Caco-2 (cell line): ENCODE results near the gene LIPT1. TPM values are rescaled to one million over a fixed set of nuclear protein-coding genes. Genes with fewer than 3 reads are reported as not detected.
A peak's percentile ranks its signal among the peaks of the same experiment; 100 is the strongest.

Experiments used
- BruUV-seq: library from RNA; stranded (reverse); fragments of 400-500 nt; replicated peaks from 2 replicates; lab custom pipeline; 2021; lab: Mats Ljungman, UMichigan
- CTCF ChIA-PET: fragments of 300-600 bp; sonication (Branson Sonifier 250); formaldehyde crosslinking; loops from one replicate; lab custom pipeline; 2022; ENCODE audit warnings: antibody characterized with exemption; lab: Charles Lee
- POLR2A ChIA-PET: fragments of 300-600 bp; sonication (Branson Sonifier 250); formaldehyde crosslinking; loops from one replicate; lab custom pipeline; 2022; ENCODE audit warnings: antibody characterized with exemption; lab: Charles Lee
- DNase-seq, 2 experiments: peaks; one replicate each; pipeline versions ENCODE4 v3.0.0 to v3.0.0-alpha.2; 2020 to 2022
- H3K27me3 ChIP-seq: replicated peaks from 2 replicates; pipeline ENCODE4 v1.6.0; 2011; ENCODE audit warnings: low read length; ENCODE audit not compliant: control insufficient read depth, insufficient read depth
- H3K36me3 ChIP-seq: 2 replicates; pipeline ENCODE4 v1.5.1; 2011; ENCODE audit warnings: low read length; ENCODE audit not compliant: control insufficient read depth, insufficient read depth
- H3K4me1 ChIP-seq: fragments of 250-450 bp; sonication (Bioruptor Pico); 2 replicates; pipeline ENCODE4 v1.5.1; 2020; ENCODE audit warnings: mild to moderate bottlenecking
- H3K4me3 ChIP-seq: 2 replicates; pipeline ENCODE4 v1.5.1; 2011; ENCODE audit warnings: low read depth, mild to moderate bottlenecking, control low read depth, low read length
- H3K9me3 ChIP-seq: fragments of 250-450 bp; sonication (Bioruptor Pico); 2 replicates; pipeline ENCODE4 v1.5.1; 2020; ENCODE audit warnings: mild to moderate bottlenecking, moderate library complexity
- H3K27ac Mint-ChIP-seq: one replicate; pipeline ENCODE4 v1.8.0; 2022; ENCODE audit warnings: mixed read lengths; ENCODE audit not compliant: unreplicated experiment
- H3K27me3 Mint-ChIP-seq: one replicate; pipeline ENCODE4 v1.8.0; 2022; ENCODE audit warnings: mixed read lengths; ENCODE audit not compliant: insufficient read depth, unreplicated experiment
- H3K36me3 Mint-ChIP-seq: one replicate; pipeline ENCODE4 v1.8.0; 2022; ENCODE audit warnings: mild to moderate bottlenecking, mixed read lengths; ENCODE audit not compliant: insufficient read depth, unreplicated experiment
- H3K4me1 Mint-ChIP-seq: one replicate; pipeline ENCODE4 v1.8.0; 2022; ENCODE audit warnings: low read depth, mixed read lengths; ENCODE audit not compliant: unreplicated experiment
- H3K4me3 Mint-ChIP-seq: one replicate; pipeline ENCODE4 v1.8.0; 2022; ENCODE audit warnings: mild to moderate bottlenecking, moderate library complexity, mixed read lengths; ENCODE audit not compliant: unreplicated experiment
- H3K9me3 Mint-ChIP-seq: one replicate; pipeline ENCODE4 v1.8.0; 2022; ENCODE audit warnings: mixed read lengths; ENCODE audit not compliant: unreplicated experiment
- intact Hi-C: fragments of 100-400 bp; cut with micrococcal nuclease; formaldehyde crosslinking; loops from one replicate; pipeline ENCODE4 v1.10.0; 2022; ENCODE audit not compliant: unreplicated experiment
- total RNA-seq: library from RNA; stranded (reverse); gene quantifications from 2 replicates; pipeline ENCODE4 v1.2.3, GENCODE V29; 2022
- TF ChIP-seq, protein P1 (sequence below), 2 experiments: fragments of 200-600 bp in 1 of 2; IDR thresholded peaks; 1 replicate in 1 of 2; 2 replicates in 1 of 2; pipeline versions ENCODE4 v1.5.1 to v1.8.0; 2011 to 2022; ENCODE audit warnings: antibody characterized with exemption in 1 of 2, control low read depth in 1 of 2, inconsistent platforms in 1 of 2, low read depth in 1 of 2, low read length in 1 of 2, mild to moderate bottlenecking in 1 of 2, moderate library complexity in 1 of 2; ENCODE audit not compliant: insufficient read depth in 1 of 2, severe bottlenecking in 1 of 2, unreplicated experiment in 1 of 2

Gene LIPT1
- total RNA-seq, 1 experiment from 2014 or later, result 9.4 TPM

DNA sequence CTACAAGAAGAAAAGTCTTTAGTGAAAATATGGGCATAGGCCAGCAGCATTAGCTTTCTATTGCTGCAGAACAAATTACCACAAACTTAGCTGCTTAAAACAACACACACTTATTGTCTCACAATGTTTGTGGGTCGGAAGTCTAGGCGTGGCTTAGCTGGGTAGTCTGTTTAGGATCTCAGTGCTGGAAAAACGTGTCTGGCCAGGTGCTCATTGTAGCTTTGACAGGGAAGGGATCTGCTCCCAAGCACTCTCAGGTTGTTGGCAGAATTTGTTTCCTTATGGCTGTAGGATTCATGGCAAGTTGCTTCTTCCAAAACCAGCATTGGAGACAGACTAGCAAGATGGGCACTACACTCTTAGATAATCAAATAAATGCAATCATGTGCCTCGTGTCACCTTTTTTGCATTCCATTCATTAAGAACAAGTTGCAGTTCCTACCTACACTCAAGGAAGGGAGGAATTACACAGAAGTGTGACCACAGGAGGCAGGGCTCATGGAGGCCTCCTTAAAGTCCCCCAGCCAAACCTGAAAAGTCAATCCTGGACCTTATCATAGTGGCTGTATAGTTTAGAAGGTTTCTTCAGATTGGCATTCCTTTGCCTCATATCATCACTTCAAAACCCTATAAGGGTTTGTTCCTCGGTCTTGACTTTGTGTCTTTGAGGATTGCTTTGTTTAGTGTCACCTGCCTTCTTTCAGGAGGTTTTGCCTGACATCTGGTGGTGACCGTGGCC, 43.5 kb downstream of the LIPT1 start:
- TF ChIP-seq, protein P1, sequence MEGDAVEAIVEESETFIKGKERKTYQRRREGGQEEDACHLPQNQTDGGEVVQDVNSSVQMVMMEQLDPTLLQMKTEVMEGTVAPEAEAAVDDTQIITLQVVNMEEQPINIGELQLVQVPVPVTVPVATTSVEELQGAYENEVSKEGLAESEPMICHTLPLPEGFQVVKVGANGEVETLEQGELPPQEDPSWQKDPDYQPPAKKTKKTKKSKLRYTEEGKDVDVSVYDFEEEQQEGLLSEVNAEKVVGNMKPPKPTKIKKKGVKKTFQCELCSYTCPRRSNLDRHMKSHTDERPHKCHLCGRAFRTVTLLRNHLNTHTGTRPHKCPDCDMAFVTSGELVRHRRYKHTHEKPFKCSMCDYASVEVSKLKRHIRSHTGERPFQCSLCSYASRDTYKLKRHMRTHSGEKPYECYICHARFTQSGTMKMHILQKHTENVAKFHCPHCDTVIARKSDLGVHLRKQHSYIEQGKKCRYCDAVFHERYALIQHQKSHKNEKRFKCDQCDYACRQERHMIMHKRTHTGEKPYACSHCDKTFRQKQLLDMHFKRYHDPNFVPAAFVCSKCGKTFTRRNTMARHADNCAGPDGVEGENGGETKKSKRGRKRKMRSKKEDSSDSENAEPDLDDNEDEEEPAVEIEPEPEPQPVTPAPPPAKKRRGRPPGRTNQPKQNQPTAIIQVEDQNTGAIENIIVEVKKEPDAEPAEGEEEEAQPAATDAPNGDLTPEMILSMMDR (IDR thresholded peaks at IDR 0.05; ENCODE audit: insufficient read depth in 1 of 2, low read depth in 1 of 2, low read length in 1 of 2, severe bottlenecking in 1 of 2, unreplicated experiment in 1 of 2), result peak in 1 of 2 experiments; percentile 34
- Histone ChIP-seq H3K4me1 (peaks cover 4% of the 10 kb centered on the region; the same call in 1 of the 2 replicates), H3K4me3 (no peak overlapping the region), H3K9me3 (0 out of 2 replicates have a peak, but pooled peaks cover 4% of the 10 kb centered on the region), H3K27me3 (no peaks in the 10 kb centered on the region), H3K36me3 (no peaks in the 10 kb centered on the region; the same call in 1 of the 2 replicates)
- Mint-ChIP-seq H3K4me3 (no peak overlapping the region), H3K9me3 (peaks cover 5% of the 10 kb centered on the region), H3K27ac (no peak overlapping the region), H3K27me3 (no peaks in the 10 kb centered on the region), H3K4me1 (no peaks in the 10 kb centered on the region), H3K36me3 (peaks cover 22% of the 10 kb centered on the region)
- no peak for DNase-seq
- ChIA-PET POLR2A (no interaction called here), CTCF (no interaction called here)
- BruUV-seq, result no TSS peak
- intact Hi-C loops, result loop anchor here (1.0 to 5.0 kb wide), 2 partner anchors 15 to 111 kb away; no protein-coding TSS in a partner anchor

- CTCF ChIA-PET, result no interaction called here
Observed at GRCh38 chr2:99200076-99200800, 45.5 kb downstream of the LIPT1 start.

More at GRCh38 chr2:99200076-99200800, 45.5 kb downstream of the LIPT1 start:
- no TSS peak for BruUV-seq
- Histone ChIP-seq H3K9me3 (peaks cover 16% of the 10 kb centered on the region), H3K4me1 (peaks cover 4% of the 10 kb centered on the region; the same call in 1 of the 2 replicates), H3K4me3 (no peak overlapping the region), H3K36me3 (no peaks in the 10 kb centered on the region), H3K27me3 (no peaks in the 10 kb centered on the region)
- H3K27ac Mint-ChIP-seq, result no peak overlapping the region
- POLR2A ChIA-PET, result no interaction called here
- intact Hi-C loops, result no loop called here
- TF ChIP-seq, protein P1 (IDR thresholded peaks at IDR 0.05; ENCODE audit: insufficient read depth in 1 of 2, low read depth in 1 of 2, low read length in 1 of 2, severe bottlenecking in 1 of 2, unreplicated experiment in 1 of 2), result no peak
- H3K27me3 Mint-ChIP-seq, result no peaks in the 10 kb centered on the region
- peaks cover 16% of the 10 kb centered on the region for H3K9me3 Mint-ChIP-seq
- no peaks in the 10 kb centered on the region for H3K4me1 Mint-ChIP-seq
- no peak overlapping the region for H3K4me3 Mint-ChIP-seq
- no peak for DNase-seq
- H3K36me3 Mint-ChIP-seq, result peaks cover 15% of the 10 kb centered on the region
